Myocyte (in vitro differentiated cells): ENCODE results near the gene TMEM117. TPM values are rescaled to one million over a fixed set of nuclear protein-coding genes. Genes with fewer than 3 reads are reported as not detected.

Source experiments
- DNase-seq: peaks from one replicate; pipeline ENCODE4 v3.0.0-alpha.2; 2012; ENCODE audit warnings: low read depth
- total RNA-seq: library from RNA; depleted of rRNA; stranded (reverse); fragments of >200 nt; gene quantifications from 2 replicates; pipeline ENCODE4 v1.2.3, GENCODE V29; 2014

TMEM117 gene
- total RNA-seq, 1 donor from 2014 or later = 25.6 TPM

GRCh38 chr12:44088647-44089046, 252.8 kb downstream of the TMEM117 start:
- no peak for DNase-seq

- DNase-seq = no peak
Measured at GRCh38 chr12:44091948-44092606, 256.2 kb downstream of the TMEM117 start.

- DNase-seq = no peak
Measured at GRCh38 chr12:44098786-44099185, 262.9 kb downstream of the TMEM117 start.

GRCh38 chr12:44099486-44099885, 263.6 kb downstream of the TMEM117 start:
- no peak for DNase-seq

GRCh38 chr12:44100264-44100663, 264.4 kb downstream of the TMEM117 start:
- DNase-seq = no peak

GRCh38 chr12:44101475-44101874, 265.6 kb downstream of the TMEM117 start:
- peak; percentile 85 for DNase-seq

- DNase-seq = no peak
Measured at GRCh38 chr12:44114906-44115305, 279.0 kb downstream of the TMEM117 start.

- DNase-seq = no peak
Measured at GRCh38 chr12:44117337-44117736, 281.5 kb downstream of the TMEM117 start.

GRCh38 chr12:44118946-44119345, 283.1 kb downstream of the TMEM117 start:
- no peak for DNase-seq

- DNase-seq = no peak
Measured at GRCh38 chr12:44126806-44127205, 290.9 kb downstream of the TMEM117 start.

- DNase-seq = no peak
Measured at GRCh38 chr12:44127966-44128710, 292.3 kb downstream of the TMEM117 start.

GRCh38 chr12:44143175-44143574, 307.3 kb downstream of the TMEM117 start:
- no peak for DNase-seq

GRCh38 chr12:44148936-44149335, 313.1 kb downstream of the TMEM117 start:
- no peak for DNase-seq

- DNase-seq = peak; percentile 21
Measured at GRCh38 chr12:44154128-44154527, 318.2 kb downstream of the TMEM117 start.

GRCh38 chr12:44155358-44155757, 319.5 kb downstream of the TMEM117 start:
- DNase-seq = no peak

GRCh38 chr12:44157359-44157758, 321.5 kb downstream of the TMEM117 start:
- no peak for DNase-seq

- no peak for DNase-seq
Measured at GRCh38 chr12:44158746-44159145, 322.9 kb downstream of the TMEM117 start.

- no peak for DNase-seq
Measured at GRCh38 chr12:44159216-44159615, 323.3 kb downstream of the TMEM117 start.

- no peak for DNase-seq
Measured at GRCh38 chr12:44159862-44160261, 324.0 kb downstream of the TMEM117 start.

GRCh38 chr12:44162961-44163360, 327.1 kb downstream of the TMEM117 start:
- no peak for DNase-seq

- no peak for DNase-seq
Measured at GRCh38 chr12:44174053-44174452, 338.2 kb downstream of the TMEM117 start.

GRCh38 chr12:44184499-44185206, 348.8 kb downstream of the TMEM117 start:
- DNase-seq = no peak
